PC-3 (cell line): ENCODE data around the gene TXNL4B. TPM values are rescaled to one million over a fixed set of nuclear protein-coding genes. Genes with fewer than 3 reads are reported as not detected.

Experiments
- ATAC-seq: fragments of 200-7000 bp; cut with Tn5 transposase; 2 replicates; pipeline ENCODE4 v1.9.1; 2020; ENCODE audit warnings: mild to moderate bottlenecking, moderate library complexity
- Bru-seq: library from RNA; stranded (reverse); fragments of 400-500 nt; gene quantifications from one replicate; lab custom pipeline; 2021; lab: Mats Ljungman, UMichigan
- BruChase-seq, 2 experiments: library from RNA; stranded (reverse); fragments of 400-500 nt; gene quantifications; one replicate each; lab custom pipeline; 2021; lab: Mats Ljungman, UMichigan
- BruUV-seq: library from RNA; stranded (reverse); fragments of 400-500 nt; replicated peaks from 2 replicates; lab custom pipeline; 2021; lab: Mats Ljungman, UMichigan
- CTCF ChIA-PET: fragments of 300-600 bp; sonication (Branson Sonifier 250); formaldehyde crosslinking; loops from one replicate; lab custom pipeline; 2022; ENCODE audit warnings: antibody characterized with exemption; lab: Charles Lee
- POLR2A ChIA-PET: fragments of 300-600 bp; sonication (Branson Sonifier 250); formaldehyde crosslinking; loops from one replicate; lab custom pipeline; 2022; ENCODE audit warnings: antibody characterized with exemption; ENCODE audit not compliant: unreplicated experiment; lab: Charles Lee
- DNase-seq: peaks from one replicate; pipeline ENCODE4 v3.0.0-alpha.2; 2015
- H2AFZ ChIP-seq: fragments of 300-600 bp; sonication (generic); 2 replicates; pipeline ENCODE4 v1.6.0; 2016; ENCODE audit warnings: antibody characterized with exemption, low read length
- H3F3A ChIP-seq: fragments of 300-600 bp; sonication (generic); one replicate; pipeline ENCODE4 v1.6.0; 2017; ENCODE audit warnings: antibody characterized with exemption, low read length, control low read depth, mild to moderate bottlenecking; ENCODE audit not compliant: unreplicated experiment
- H3K27ac ChIP-seq: fragments of 300-600 bp; sonication (generic); 2 replicates; pipeline ENCODE4 v1.5.1; 2016; ENCODE audit warnings: mild to moderate bottlenecking, low read length
- H3K27me3 ChIP-seq: fragments of 300-600 bp; sonication (generic); 2 replicates; pipeline ENCODE4 v1.6.1; 2016; ENCODE audit warnings: low read length, mixed read lengths
- H3K36me3 ChIP-seq: fragments of 300-600 bp; sonication (generic); 2 replicates; pipeline ENCODE4 v1.6.1; 2016; ENCODE audit warnings: low read depth, mixed run types, low read length, mixed read lengths
- H3K4me1 ChIP-seq: fragments of 300-600 bp; sonication (generic); 2 replicates; pipeline ENCODE4 v1.5.1; 2016; ENCODE audit warnings: low read length; ENCODE audit not compliant: insufficient read depth
- H3K4me2 ChIP-seq: fragments of 300-600 bp; sonication (generic); 2 replicates; pipeline ENCODE4 v1.6.0; 2016; ENCODE audit warnings: low read length
- H3K4me3 ChIP-seq: fragments of 300-600 bp; sonication (generic); 2 replicates; pipeline ENCODE4 v1.5.1; 2016; ENCODE audit warnings: mild to moderate bottlenecking, low read length, mixed read lengths
- H3K79me2 ChIP-seq: fragments of 300-600 bp; sonication (generic); 2 replicates; pipeline ENCODE4 v1.6.1; 2017; ENCODE audit warnings: low read length, mixed read lengths
- H3K9ac ChIP-seq: fragments of 300-600 bp; sonication (generic); 2 replicates; pipeline ENCODE4 v1.6.0; 2016; ENCODE audit warnings: mild to moderate bottlenecking, low read length
- H3K9me2 ChIP-seq: fragments of 300-600 bp; sonication (generic); replicated peaks from 2 replicates; pipeline ENCODE4 v1.6.1; 2016; ENCODE audit warnings: mixed run types, low read length, mixed read lengths
- H3K9me3 ChIP-seq: fragments of 300-600 bp; sonication (generic); 2 replicates; pipeline ENCODE4 v1.6.1; 2016; ENCODE audit warnings: low read length, mixed read lengths
- H4K20me1 ChIP-seq: fragments of 300-600 bp; sonication (generic); 2 replicates; pipeline ENCODE4 v1.6.1; 2016; ENCODE audit warnings: low read length, mixed read lengths
- EZH2 ChIP-seq: fragments of 300-600 bp; sonication (generic); IDR thresholded peaks from one replicate; pipeline ENCODE4 v1.6.1; 2017; ENCODE audit warnings: antibody characterized with exemption, mild to moderate bottlenecking, low read length; ENCODE audit not compliant: unreplicated experiment
- EZH2phosphoT487 ChIP-seq: fragments of 300-600 bp; sonication (generic); IDR thresholded peaks from 2 replicates; pipeline ENCODE4 v1.6.1; 2018; ENCODE audit warnings: mild to moderate bottlenecking, antibody characterized with exemption, low read length, borderline replicate concordance
- intact Hi-C: fragments of 100-400 bp; cut with micrococcal nuclease; formaldehyde crosslinking; loops from 2 replicates; pipeline ENCODE4 v1.9.0; 2023
- long read RNA-seq: library from polyadenylated mRNA; unstranded; transcript quantifications from one replicate; pipeline ENCODE4 v2.0.0, GENCODE V29; 2021; ENCODE audit not compliant: unreplicated experiment
- total RNA-seq: library from RNA; depleted of rRNA; stranded (reverse); fragments of >200 nt; gene quantifications from 2 replicates; pipeline ENCODE4 v1.2.3, GENCODE V29; 2014; rRNA removed
- TF ChIP-seq, protein P1 (sequence below): fragments of 300-600 bp; sonication (generic); conservative IDR thresholded peaks from 2 replicates; pipeline ENCODE4 v1.5.1; 2017; ENCODE audit warnings: antibody characterized with exemption, low read depth, mild to moderate bottlenecking, low read length

The TXNL4B gene
- total RNA-seq = 7.9 and 9.6 TPM in 2 replicates
- Bru-seq, nascent RNA = percentile 56 among the genes with signal in this experiment
- percentile 75 among the genes with signal in this experiment for BruChase-seq, experiment 1, labeled RNA remaining after a 6-hour chase
- percentile 71 among the genes with signal in this experiment for BruChase-seq, experiment 2, labeled RNA remaining after a 2-hour chase
- long read RNA-seq, partial matches to known transcripts = 0 of 9 reads
- long read RNA-seq, other reads (novel, unspliced or antisense) = 7 of 9 reads

DNA sequence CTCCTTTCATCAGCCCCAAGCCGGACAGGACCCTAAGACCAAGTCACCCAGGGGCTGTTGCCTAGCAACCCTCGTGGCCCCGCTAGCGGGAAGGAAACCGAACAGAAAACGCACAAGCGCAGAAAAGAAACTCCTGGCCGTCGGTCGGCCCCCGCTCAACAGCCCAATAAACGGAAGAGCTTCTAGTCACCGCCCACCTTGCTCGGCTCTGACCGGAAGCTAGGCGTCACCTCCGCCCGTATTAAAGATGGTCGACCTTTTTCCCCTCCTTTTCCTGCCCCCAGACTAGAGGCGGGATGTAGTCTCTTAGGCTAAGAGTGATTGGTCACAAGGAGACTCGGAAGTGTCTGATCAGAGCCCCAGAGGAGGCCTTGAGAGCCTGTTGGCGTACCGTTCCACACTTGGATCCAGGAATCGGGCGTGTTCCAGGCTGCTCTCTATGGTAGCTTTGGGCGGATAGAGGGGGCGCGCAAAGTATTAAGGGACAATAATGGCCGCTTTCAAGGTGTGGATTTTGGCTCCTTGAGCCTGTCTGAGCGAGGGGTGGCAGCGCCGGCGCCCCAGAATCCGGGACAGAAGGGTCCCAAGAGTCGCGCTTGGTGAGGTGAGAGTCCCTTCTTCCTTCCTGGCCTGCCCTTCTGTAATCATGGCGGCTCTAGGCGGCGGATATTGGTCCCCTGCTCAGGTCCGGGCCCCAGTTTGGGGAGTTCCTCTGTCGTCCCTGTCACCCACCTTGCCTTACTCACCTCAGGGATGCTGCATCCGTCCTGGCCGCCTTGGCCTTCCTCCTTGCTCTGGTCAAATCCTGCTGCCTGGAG lies at the start of gene TXNL4B, which contains the start of gene DHX38:
Gene TXNL4B (minus strand): TSS at position 173 of the 818 bp plus-strand sequence. CDS start 2,871 bp downstream, outside the sequence.
Gene DHX38 (plus strand): TSS at position 400 of the 818 bp plus-strand sequence. CDS start 2,311 bp downstream, outside the sequence.
- peak; percentile 96 for DNase-seq
- Histone ChIP-seq H3F3A (no peaks in the 10 kb centered on the region), H3K4me3 (peak within 1 kb of the TSS; percentile 92), H4K20me1 (no peaks in the 10 kb centered on the region), H3K27me3 (no peaks in the 10 kb centered on the region), H2AFZ (peak within 1 kb of the TSS; percentile 97), H3K9me3 (no peaks in the 10 kb centered on the region), H3K4me2 (peak within 1 kb of the TSS; percentile 86), H3K4me1 (peaks cover 12% of the 10 kb centered on the region; the same call in 1 of the 2 replicates), H3K9ac (peak within 1 kb of the TSS; percentile 89), H3K27ac (peak within 1 kb of the TSS; percentile 15), H3K36me3 (peaks cover 23% of the 10 kb centered on the region; the same call in 1 of the 2 replicates), H3K9me2 (no peaks in the 10 kb centered on the region), H3K79me2 (peaks cover 55% of the 10 kb centered on the region)
- TSS peak; percentile 58 for BruUV-seq
- ChIA-PET CTCF (interaction anchor here (0.8 kb wide), 1 partner anchor 132 kb away, joined by 3 read pairs; no protein-coding TSS in a partner anchor), POLR2A (interaction anchor here (0.6 kb wide), 1 partner anchor 170 kb away, joined by 4 read pairs; no protein-coding TSS in a partner anchor)
- ATAC-seq = peak; percentile 98
- intact Hi-C loops = loop anchor here (5.0 to 10.0 kb wide), 2 partner anchors 89 to 201 kb away; partner anchors contain the start of genes DHODH and PKD1L3
- TF ChIP-seq, protein P1, sequence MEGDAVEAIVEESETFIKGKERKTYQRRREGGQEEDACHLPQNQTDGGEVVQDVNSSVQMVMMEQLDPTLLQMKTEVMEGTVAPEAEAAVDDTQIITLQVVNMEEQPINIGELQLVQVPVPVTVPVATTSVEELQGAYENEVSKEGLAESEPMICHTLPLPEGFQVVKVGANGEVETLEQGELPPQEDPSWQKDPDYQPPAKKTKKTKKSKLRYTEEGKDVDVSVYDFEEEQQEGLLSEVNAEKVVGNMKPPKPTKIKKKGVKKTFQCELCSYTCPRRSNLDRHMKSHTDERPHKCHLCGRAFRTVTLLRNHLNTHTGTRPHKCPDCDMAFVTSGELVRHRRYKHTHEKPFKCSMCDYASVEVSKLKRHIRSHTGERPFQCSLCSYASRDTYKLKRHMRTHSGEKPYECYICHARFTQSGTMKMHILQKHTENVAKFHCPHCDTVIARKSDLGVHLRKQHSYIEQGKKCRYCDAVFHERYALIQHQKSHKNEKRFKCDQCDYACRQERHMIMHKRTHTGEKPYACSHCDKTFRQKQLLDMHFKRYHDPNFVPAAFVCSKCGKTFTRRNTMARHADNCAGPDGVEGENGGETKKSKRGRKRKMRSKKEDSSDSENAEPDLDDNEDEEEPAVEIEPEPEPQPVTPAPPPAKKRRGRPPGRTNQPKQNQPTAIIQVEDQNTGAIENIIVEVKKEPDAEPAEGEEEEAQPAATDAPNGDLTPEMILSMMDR = no peak
- TF ChIP-seq EZH2phosphoT487 = no peak
- no peak for TF ChIP-seq EZH2

DNA sequence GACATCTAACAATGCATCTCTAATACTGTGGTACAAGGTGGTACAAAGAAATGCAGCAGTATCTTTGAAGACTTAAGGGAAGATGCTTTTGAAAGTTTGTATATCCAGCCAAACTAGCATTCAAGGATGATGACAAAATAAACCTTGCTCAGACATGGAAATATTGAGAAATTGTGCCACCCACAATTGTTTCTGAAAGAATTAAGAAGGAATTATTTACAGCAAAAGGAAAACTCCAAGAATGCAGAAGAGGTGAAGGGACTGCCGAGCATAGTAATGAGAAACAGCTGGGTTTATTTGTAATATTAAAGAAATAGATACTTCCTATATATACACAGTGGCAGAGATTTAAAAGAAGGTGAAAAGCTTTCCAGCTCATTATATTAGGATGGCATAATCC lies 49.1 kb upstream of the TXNL4B start:
- BruUV-seq = no TSS peak
- intact Hi-C loops = no loop called here
- POLR2A ChIA-PET = no interaction called here

DNA sequence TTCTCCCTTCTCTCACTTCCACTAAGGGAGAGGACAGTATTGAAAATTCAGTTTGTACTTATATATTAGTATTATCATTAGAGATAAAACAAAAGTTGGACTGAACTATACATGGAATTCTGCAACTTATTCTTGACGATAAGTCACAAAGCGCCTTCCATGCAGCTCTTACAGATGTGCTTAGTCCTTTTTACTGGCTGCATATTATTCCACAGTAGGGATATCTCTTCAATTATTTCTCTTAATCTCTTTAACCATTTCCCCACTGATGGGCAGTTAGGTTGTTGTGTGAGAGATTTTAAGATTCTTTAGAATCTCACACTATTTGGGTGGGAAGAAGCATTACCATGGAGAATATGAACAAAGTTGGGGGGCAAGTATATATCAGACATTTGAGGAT lies 46.5 kb upstream of the TXNL4B start:
- ChIA-PET POLR2A (no interaction called here), CTCF (no interaction called here)
- H3K27ac ChIP-seq = no peak overlapping the region
- no peaks in the 10 kb centered on the region for H3K9me2 ChIP-seq
- no peak for ATAC-seq
- no TSS peak for BruUV-seq
- no peak overlapping the region for H3K4me3 ChIP-seq
- no peaks in the 10 kb centered on the region for H3K4me1 ChIP-seq
- H3K9ac ChIP-seq = no peak overlapping the region
- H3K27me3 ChIP-seq = no peaks in the 10 kb centered on the region
- H2AFZ ChIP-seq = no peak overlapping the region
- no peaks in the 10 kb centered on the region for H3K9me3 ChIP-seq
- no peak overlapping the region for H3K4me2 ChIP-seq
- no peaks in the 10 kb centered on the region for H3K79me2 ChIP-seq
- TF ChIP-seq, protein P1 = no peak
- TF ChIP-seq EZH2 = no peak
- TF ChIP-seq EZH2phosphoT487 = no peak
- intact Hi-C loops = no loop called here
- no peak for DNase-seq
- no peaks in the 10 kb centered on the region for H3K36me3 ChIP-seq
- no peaks in the 10 kb centered on the region for H3F3A ChIP-seq
- H4K20me1 ChIP-seq = no peaks in the 10 kb centered on the region

More for the DNA sequence above, 49.1 kb upstream of the TXNL4B start:
- Histone ChIP-seq H3K9me3 (no peaks in the 10 kb centered on the region), H3K27me3 (no peaks in the 10 kb centered on the region), H3K36me3 (no peaks in the 10 kb centered on the region), H3K9me2 (no peaks in the 10 kb centered on the region), H2AFZ (no peak overlapping the region), H3K79me2 (no peaks in the 10 kb centered on the region), H4K20me1 (no peaks in the 10 kb centered on the region), H3F3A (no peaks in the 10 kb centered on the region), H3K4me3 (no peak overlapping the region), H3K27ac (no peak overlapping the region), H3K9ac (no peak overlapping the region), H3K4me2 (no peak overlapping the region), H3K4me1 (no peaks in the 10 kb centered on the region)
- CTCF ChIA-PET = no interaction called here
- TF ChIP-seq EZH2phosphoT487 = no peak
- no peak for DNase-seq
- ATAC-seq = no peak
